Measurements from ENCODE around the gene C7orf33.

- no peak for TF ChIP-seq CTCF (IDR thresholded peaks at IDR 0.05)
- TF ChIP-seq POLR2A (IDR thresholded peaks at IDR 0.05): no peak
Measured at GRCh38 chr7:148657929-148658328, 67.4 kb downstream of the C7orf33 start.

All from heart left ventricle (tissue), 13 donors.